Parietal lobe (tissue), 2 donors: ENCODE results near the gene SHFL. TPM values are rescaled to one million over a fixed set of nuclear protein-coding genes. Genes with fewer than 3 reads are reported as not detected.

Experiments
- small RNA-seq: library from RNA; depleted of rRNA; stranded (forward); fragments of <200 nt; gene quantifications from one replicate; pipeline ENCODE3, GENCODE V24; 2014; ENCODE audit warnings: low replicate concordance
- total RNA-seq: library from RNA; depleted of rRNA; stranded (reverse); fragments of >200 nt; gene quantifications from one replicate; pipeline ENCODE4 v1.2.3, GENCODE V29; 2014

SHFL gene
- total RNA-seq, result 6.6 TPM

GRCh38 chr19:10085641-10086590, at the start of gene SHFL:
TSS of gene SHFL (plus strand) at chr19:10086317. CDS start at chr19:10086428, 111 bp downstream.

DNA sequence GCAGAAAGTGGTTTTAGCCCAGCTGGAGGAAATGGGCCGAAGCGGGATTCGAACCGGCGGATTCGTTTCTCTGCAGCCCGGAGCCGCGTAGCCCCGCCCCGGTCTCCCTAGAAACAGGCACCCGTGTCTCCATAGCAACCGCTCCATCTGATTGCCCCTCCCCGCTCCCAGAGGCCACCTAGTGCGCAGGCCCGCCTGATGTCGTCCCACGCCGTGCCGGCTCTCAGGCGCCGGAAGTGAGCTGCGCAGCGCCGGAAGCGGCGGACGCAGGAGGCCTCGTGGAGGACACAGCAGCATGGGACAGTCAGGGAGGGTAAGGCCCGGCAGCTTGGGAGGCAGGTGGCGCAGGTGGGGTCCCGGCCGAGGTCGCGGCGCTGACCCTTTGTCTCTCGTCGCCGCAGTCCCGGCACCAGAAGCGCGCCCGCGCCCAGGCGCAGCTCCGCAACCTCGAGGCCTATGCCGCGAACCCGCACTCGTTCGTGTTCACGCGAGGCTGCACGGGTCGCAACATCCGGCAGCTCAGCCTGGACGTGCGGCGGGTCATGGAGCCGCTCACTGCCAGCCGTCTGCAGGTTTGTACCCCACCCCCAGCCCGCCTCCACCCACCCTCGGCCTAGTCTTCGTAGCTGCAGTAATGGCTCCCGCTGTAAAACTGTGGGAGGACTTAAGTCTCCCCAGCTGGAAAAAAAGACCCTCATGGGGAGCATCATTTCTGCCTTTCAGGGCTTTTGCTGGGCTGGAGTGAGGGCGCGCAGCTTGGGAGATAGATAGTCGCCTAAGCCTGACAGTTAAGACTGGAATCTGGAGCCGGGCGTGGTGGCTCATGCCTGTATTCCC, 20.2 kb downstream of the SHFL start, which contains the start of gene PPAN:
Gene PPAN, plus strand, starts transcription at position 263 of the 837 bp plus-strand sequence. Its CDS starts 33 bp downstream, at position 296.

DNA sequence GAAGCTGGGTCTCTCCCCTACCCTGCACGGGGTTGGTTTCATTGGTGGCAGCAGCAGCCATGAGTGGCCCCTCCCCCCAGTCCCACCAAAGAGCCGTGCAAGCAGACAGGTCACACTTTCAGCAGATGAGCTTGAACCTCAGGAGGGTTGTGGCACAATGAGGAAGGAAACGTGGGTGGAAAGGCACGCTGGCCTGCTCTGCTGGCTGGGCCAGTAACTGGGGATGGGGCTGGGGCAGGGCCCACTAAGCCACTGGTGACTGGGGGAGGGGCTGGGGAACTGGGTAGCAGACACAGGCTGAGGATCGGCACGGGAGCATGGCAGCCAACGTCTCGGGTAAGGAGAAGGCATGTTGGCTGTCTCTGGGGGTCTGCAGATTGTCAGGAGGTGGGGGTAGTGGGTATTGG, 25.3 kb downstream of the SHFL start, which contains the start of gene P2RY11:
Gene P2RY11, plus strand, starts transcription at position 289 of the 407 bp plus-strand sequence. Its CDS starts 29 bp downstream, at position 318.

Small RNA genes lying within 50 kb of the gene (small RNA-seq; reads per million reads assigned to genes)
- gene MIR5589 (not detected), gene SNORD105 (19.2 reads per million, percentile 92 among the genes with 10 or more reads in this experiment), gene SNORD105B (4,226 reads per million, percentile 100 among the genes with 10 or more reads in this experiment)

Other genes starting within 250 kb of the SHFL start
- gene OLFM2, start 149.8 kb upstream of the SHFL start, total RNA-seq, result 153 TPM
- gene COL5A3, start 75.8 kb upstream of the SHFL start, total RNA-seq, result 1.3 TPM
- gene RDH8, start 72.8 kb upstream of the SHFL start, total RNA-seq, result not detected
- gene ANGPTL6, start 16.4 kb downstream of the SHFL start, total RNA-seq, result not detected
- gene PPAN, start 20.0 kb downstream of the SHFL start, total RNA-seq, result 25.7 TPM
- 6.3 TPM for gene P2RY11, start 25.4 kb downstream of the SHFL start, total RNA-seq
- gene EIF3G, start 33.6 kb downstream of the SHFL start, total RNA-seq, result 87.3 TPM
- 71.1 TPM for gene DNMT1, start 108.6 kb downstream of the SHFL start, total RNA-seq
- gene S1PR2, start 145.0 kb downstream of the SHFL start, total RNA-seq, result 3.1 TPM
- 15.0 TPM for gene MRPL4, start 165.9 kb downstream of the SHFL start, total RNA-seq
- 1.3 TPM for gene ICAM1, start 184.8 kb downstream of the SHFL start, total RNA-seq
- gene ICAM4, start 200.6 kb downstream of the SHFL start, total RNA-seq, result not detected
- 4.1 TPM for gene ICAM5, start 203.6 kb downstream of the SHFL start, total RNA-seq
- 5.9 TPM for gene ZGLP1, start 223.5 kb downstream of the SHFL start, total RNA-seq
- gene FDX2, start 229.7 kb downstream of the SHFL start, total RNA-seq, result 18.2 TPM
- 5.9 TPM for gene RAVER1, start 247.2 kb downstream of the SHFL start, total RNA-seq